ENCODE data around the gene C1QA.

DNA sequence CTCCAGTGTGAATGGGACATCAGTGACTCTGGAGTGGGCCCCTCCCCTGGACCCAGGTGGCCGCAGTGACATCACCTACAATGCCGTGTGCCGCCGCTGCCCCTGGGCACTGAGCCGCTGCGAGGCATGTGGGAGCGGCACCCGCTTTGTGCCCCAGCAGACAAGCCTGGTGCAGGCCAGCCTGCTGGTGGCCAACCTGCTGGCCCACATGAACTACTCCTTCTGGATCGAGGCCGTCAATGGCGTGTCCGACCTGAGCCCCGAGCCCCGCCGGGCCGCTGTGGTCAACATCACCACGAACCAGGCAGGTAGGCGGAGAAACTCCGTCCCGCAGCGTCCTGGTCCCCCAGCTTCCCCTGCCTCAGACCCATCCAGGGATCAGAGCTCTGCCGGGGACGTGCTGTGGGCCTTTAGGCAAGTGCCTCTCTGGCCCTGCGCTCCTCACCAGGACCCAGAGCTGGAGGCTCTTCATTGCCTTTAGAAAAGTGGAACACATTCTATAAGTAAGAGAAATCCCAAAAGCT is 47.5 kb upstream of the C1QA start:
- TF ChIP-seq, protein P1, sequence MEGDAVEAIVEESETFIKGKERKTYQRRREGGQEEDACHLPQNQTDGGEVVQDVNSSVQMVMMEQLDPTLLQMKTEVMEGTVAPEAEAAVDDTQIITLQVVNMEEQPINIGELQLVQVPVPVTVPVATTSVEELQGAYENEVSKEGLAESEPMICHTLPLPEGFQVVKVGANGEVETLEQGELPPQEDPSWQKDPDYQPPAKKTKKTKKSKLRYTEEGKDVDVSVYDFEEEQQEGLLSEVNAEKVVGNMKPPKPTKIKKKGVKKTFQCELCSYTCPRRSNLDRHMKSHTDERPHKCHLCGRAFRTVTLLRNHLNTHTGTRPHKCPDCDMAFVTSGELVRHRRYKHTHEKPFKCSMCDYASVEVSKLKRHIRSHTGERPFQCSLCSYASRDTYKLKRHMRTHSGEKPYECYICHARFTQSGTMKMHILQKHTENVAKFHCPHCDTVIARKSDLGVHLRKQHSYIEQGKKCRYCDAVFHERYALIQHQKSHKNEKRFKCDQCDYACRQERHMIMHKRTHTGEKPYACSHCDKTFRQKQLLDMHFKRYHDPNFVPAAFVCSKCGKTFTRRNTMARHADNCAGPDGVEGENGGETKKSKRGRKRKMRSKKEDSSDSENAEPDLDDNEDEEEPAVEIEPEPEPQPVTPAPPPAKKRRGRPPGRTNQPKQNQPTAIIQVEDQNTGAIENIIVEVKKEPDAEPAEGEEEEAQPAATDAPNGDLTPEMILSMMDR (conservative IDR thresholded peaks at IDR 0.05; ENCODE audit: low read length) = no peak
- TF ChIP-seq EZH2phosphoT487 (IDR thresholded peaks at IDR 0.05; ENCODE audit: borderline replicate concordance) = no peak
